NCI-H1930 (cell line): Measurements from ENCODE around the gene HEXA.

Experiments
- DNase-seq, 2 experiments: peaks; one replicate each; lab custom pipeline; 2025; lab: John Stamatoyannopoulos, UW

HEXA gene

DNA sequence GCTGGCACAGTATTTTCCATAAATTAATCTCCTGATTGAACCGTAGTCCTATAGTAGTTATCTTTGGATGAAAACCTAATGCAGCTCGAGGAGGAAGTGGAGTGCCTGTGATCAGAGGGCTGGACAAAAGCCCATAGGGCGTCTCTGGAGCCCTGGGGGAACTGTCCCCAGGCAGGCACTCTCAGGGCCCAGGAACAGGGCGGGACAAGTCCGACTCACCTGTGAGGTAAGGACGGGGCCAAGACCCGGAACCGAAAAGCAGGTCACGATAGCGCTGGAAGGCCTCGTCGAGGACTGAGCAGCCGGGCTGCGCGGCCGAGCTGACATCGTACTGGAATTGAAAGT, 341 bp downstream of the HEXA start:
- DNase-seq, result no peak

- DNase-seq, result no peak
Observed at GRCh38 chr15:72372361-72372760, 3.5 kb downstream of the HEXA start.

GRCh38 chr15:72369964-72370363, 5.8 kb downstream of the HEXA start:
- no peak for DNase-seq

- no peak for DNase-seq
Observed at GRCh38 chr15:72368899-72369298, 6.9 kb downstream of the HEXA start.

DNA sequence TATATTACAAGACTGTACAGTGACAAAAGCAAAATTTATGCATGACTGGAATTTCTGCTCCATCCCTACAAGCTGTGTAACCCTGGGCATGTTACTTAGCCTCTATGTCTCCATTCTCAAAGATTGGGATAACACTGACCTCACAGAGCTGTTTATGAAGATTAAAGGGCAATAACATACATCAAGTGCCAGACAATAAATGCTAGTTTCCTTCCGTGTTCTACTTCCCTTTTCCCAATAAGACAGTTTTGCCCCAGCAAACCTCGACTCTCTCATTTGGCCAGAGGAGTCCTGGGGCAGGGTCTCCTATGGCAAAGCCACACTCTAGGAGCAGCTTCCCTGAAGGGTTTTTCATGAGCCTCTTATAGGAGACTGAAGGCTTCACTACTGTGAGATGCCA, 7.5 kb downstream of the HEXA start:
- no peak for DNase-seq

- DNase-seq, result no peak
Observed at GRCh38 chr15:72365844-72366243, 10.0 kb downstream of the HEXA start.

- no peak for DNase-seq
Observed at GRCh38 chr15:72361176-72361575, 14.6 kb downstream of the HEXA start.

DNA sequence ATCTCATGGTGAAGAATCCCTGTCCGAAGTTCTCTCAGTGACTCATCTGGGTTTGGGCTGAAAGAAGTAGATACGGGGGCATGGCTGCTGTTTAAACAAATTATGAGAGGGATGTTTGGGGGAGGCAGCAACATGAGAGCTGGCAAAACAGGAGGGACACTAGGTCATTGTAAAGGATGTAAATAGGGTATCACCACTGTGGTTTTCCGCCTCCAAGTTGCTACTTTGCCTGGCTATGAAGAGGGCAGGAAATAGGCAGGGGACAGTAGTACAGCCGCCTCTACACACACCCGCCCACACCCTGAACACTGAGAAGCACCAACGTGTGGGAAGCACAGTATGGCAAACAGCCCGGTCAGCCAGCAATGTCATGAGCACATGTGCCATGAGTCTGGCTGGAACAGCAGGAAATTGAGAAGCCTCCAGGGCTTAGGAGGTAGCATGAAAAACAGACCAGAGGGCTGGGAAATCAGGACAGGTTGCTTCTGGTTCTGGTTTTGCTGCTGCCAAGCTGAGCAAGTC, 17.1 kb downstream of the HEXA start:
- no peak for DNase-seq

DNA sequence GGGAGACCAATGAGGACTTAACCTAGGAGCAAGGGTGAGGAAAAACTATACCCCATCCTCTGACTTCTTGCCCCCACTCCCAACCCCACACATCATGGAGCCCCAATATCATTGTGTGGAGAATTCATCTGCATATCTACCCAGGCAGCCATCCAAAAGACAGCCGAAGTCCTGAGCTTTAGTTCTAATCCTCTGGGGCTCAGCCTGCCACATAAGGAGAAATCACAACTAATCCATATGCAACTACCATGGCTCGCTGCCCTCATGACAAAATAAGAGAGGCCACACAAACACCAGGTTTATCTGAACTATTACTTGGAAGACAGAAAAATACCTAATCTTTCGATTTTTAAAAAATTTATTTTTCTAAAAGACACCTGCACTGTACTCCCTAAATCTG, 17.7 kb downstream of the HEXA start:
- DNase-seq, result no peak

GRCh38 chr15:72354496-72354895, 21.3 kb downstream of the HEXA start:
- DNase-seq, result no peak

DNA sequence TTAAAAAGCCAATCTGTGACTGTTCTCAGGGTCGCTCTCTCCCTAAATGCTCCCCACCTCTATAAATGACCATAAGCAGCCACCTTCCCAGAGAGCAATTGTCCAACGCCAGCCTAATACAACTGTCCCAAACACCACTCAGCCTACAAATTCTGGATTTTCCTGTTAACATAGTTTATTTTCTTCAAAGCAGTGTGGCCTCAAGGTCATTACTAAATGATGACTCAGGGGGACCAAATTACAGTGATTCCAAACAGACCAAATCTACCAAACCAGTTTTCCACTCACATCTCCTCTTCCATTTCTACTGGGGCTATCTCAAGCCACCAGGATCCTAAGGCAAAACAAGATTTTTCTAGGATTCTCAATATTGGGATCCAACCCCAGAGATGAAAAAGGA, 22.5 kb downstream of the HEXA start:
- no peak for DNase-seq

DNA sequence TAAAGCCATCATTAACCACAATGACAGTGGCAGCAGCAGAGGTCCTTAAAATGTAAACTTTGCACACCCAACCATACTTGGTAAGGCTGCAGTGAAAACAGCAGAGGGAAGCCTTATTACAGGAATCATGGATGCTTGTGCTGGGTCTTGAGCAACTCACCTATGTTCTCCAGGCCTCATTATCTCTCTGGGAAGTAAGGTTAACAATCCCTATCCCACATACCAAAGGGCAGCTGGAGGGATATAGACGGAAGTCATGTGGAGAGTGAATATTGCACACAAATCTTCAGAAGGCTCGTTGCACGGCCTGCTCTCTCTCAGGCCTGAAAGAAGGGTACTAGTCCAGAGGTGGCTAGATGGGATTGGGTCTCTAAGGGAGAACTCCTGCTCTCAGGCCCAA, 30.0 kb downstream of the HEXA start:
- DNase-seq, result no peak

- DNase-seq, result no peak
Observed at GRCh38 chr15:72345280-72345679, 30.5 kb downstream of the HEXA start.

DNA sequence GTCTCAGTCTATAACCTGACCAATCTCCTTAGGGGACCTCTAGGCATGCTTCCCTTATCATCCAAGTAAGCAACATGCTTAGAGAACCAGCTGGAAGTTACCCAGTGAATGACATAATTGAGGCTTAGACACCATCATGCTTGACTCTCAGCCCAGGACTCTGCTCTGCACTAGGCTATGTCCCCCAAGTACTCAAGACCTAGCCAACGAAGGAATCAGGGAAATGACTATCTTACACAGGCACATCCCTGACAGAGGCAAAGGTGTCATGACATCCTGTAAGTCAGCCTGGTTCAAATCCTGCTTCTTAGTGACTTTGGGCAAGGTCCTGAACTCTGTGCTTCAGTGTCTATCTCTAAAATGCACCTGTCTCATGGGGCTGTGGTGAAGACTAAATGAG, 31.2 kb downstream of the HEXA start:
- no peak for DNase-seq

DNA sequence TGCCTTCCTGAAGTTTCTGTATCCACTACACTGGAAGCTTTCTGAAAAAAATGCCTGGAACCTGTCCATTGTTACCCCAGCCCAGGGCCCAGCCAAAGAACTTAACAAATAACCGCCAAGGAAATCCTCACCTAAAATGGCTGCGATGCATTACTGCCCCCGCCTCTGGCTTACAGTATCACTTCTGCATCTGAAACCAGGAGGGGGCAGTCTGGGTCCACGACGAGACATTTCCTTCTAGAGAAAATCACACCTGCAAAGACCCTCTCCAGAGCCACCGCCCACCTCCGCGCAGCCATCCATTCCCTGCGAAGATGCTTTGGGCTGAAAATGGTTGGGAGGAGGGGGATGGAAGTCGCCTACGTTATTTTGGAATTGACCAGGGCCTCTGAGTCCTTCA, 33.4 kb downstream of the HEXA start:
- peak in 1 of 2 experiments; percentile 5 for DNase-seq

DNA sequence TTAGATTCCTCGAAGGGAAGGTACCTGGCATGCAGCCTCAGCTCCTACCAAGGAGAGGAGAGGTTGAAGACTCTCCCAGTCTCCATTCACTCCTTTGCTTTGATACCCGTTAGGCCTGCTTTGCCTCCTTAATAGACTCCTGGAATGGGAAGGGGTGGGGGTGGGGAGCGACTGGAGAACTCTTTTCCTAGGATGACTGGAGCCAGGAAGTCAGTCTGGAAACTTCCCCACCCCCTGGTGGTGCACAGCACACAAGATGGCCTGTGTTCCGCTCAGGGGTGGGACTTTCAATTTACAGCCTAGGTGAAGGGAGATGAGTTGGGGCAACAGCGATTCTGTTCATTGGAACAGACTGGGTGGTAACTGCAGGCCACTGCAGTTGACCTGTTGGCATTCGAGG, 34.5 kb downstream of the HEXA start:
- peak in 1 of 2 experiments; percentile 1 for DNase-seq

DNA sequence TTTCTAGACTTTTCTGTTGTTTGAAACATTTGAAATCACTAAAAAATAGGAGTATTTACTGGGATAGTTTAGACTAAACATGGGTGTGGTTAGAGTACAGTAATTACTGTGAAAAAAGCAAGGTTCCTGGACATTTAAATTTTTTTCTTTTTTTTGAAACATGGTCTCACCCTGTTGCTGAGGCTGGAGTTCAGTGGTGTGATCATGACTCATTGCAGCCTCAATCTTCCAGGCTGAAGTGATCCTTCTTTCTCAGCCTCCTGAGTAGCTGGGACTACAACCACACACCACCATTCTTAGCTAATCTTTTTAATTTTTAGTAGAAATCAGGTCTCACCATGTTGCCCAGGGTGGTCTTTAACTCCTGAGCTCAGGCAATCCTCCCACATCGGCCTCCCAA, 35.4 kb downstream of the HEXA start:
- no peak for DNase-seq

DNA sequence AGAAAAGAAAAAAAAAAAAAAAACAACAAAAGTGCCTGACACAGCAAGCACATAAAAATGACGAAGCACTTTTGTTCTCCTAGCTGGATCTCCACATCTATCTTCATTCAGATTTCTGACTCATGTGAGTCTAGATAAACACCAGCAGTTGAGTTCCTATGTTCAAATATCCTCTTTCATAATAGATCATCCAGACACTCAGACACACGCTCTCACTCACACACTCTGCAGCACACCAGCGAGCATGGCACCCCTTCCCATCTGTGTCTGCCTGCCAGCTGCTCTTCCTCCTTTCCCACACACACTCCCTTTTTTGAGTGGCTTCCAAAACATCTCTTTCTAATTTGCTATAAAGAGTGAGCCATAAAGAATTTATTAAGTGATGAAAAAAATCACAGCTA, 36.0 kb downstream of the HEXA start:
- DNase-seq, result no peak

- DNase-seq, result no peak
Observed at GRCh38 chr15:72338617-72339321, 37.0 kb downstream of the HEXA start.

- no peak for DNase-seq
Observed at GRCh38 chr15:72338148-72338547, 37.7 kb downstream of the HEXA start.

DNA sequence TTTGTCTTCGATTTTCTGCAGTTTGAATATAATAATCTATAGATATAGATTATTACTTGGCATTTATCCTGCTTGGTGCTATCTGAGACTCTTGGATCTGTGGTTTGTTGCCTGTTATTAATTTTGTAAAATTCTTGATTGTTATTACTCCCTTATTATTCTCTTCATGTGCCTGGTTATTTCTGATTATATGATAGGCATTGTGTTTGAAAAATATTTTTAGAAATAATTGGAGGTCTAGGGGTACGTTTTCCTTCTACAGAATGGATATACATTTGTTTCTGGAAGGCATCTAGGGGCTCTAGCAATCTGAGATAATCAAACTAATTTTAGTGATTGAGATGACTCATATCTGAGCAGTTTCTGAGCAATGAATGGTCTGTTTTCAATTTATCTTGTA, 41.0 kb downstream of the HEXA start:
- DNase-seq, result no peak

- DNase-seq, result no peak
Observed at GRCh38 chr15:72331021-72331420, 44.8 kb downstream of the HEXA start.

- no peak for DNase-seq
Observed at GRCh38 chr15:72323752-72324151, 52.1 kb downstream of the HEXA start.

DNA sequence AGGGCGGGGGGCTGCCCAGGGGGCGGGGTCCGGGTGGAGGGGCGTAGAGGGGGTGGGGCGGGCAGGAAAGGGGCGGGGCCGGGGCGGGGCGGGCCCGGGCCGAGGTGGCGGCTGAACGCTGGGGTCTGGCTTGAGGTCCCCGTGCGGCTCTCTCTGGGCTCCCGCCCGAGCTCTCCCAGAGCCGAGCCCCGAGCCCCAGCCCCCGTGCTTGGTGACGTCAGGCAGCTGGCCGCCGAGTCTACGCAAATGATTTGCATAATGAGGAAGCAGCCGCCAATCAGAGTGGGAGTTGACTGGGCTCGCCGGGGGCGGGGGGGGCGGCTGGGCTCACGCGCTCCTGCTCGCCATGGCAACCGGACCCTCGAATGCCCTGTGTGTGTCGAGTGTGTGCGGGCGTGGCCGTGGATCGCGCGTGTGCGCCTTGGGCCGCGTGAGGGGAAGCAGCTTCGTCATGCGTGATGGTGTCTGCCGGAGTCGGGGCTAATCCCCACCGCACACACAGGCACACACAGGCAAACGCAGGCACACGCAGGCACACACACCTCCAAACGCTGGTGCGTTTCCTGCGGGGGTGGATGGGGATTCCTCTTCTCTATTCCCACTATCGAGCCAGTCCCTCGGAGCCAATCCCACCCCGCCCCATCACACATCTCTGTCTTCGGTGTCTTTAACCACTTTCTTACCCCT, 55.7 kb downstream of the HEXA start, which contains the start of gene CELF6:
TSS of gene CELF6 (minus strand) at position 173 of the 687 bp plus-strand sequence. CDS start 283 bp downstream, outside the sequence.
- peak; percentile 84 to 87 for DNase-seq
